KG1 (cell line): Measurements from ENCODE around the gene HOXB3.

Experiments
- DNase-seq: peaks from one replicate; lab custom pipeline; 2025; lab: John Stamatoyannopoulos, UW

The HOXB3 gene

DNA sequence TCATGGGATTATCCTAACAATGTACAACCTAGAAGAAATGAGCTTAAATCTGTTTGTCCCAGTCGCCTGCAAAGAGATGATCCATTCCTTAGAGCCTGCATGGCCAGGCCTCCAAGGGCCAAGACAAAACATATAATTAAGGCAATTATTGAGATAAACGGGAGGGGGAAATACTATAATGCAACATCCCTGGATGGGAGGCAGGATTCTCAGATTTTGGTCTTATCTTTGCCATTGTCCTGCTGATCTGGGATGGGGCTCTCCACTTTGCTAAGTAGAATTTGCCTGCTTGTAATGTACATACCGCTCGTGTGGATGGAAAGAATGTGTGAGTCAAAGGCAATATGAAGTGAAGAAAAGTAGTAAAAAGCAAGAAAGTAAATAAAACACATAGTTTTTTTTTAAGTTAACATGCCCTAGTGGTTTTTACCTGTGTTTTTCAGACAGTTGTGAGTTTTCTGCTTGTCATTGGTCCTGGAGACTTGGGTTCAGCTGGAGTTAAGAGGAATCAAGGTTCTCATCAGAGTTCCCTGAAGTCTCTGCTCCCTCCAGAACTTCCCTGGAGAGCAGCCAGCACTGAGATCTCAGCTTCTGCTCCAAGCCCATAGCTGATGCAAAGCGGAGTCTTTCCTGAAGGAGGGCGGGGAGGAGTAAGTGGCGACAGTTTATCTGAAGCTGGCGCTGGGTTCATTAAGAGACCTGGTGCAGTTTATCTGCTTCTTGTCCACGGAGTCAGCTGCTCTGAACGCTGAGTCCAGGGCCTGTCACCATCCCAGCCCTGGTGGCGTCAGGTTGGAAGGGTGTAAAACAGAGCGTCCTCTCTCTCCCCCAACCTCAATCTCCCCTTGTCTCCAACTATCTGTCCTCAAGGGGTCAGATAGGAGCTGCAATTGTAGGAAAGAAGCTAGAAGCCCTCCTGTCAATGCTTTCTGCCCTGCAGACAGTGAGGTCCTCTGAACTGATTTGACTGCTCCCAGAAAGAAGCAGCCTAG is 89.3 kb downstream of the HOXB3 start:
- no peak for DNase-seq

GRCh38 chr17:48499735-48500434 is 90.2 kb downstream of the HOXB3 start:
- no peak for DNase-seq

DNA sequence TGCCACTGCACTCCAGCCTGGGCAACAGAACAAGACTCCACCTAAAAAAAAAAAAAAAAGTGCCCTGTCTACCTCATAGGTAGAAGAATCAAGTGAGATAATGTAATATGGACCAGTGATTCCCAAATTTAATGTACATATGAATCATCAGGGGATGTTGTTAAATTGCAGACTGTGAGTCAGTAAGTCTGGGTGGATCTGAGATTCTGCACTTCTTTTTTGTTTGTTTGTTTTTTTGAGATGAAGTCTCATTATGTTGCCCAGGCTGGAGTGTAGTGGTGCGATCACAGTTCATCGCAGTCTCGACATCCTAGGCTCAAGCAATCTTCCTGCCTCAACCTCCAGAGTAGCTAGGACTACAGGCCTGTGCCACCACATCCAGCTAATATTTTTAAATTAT is 90.8 kb downstream of the HOXB3 start:
- DNase-seq: no peak
